ENCODE data around the gene TMEM178B. TPM values are rescaled to one million over a fixed set of nuclear protein-coding genes. Genes with fewer than 3 reads are reported as not detected.

Gene TMEM178B
- total and polyA plus RNA-seq, 2 of the 13 experiments (the other 11 are each of a cell fraction or from before 2014, with no cell fraction given), result 0.01 to 0.02 TPM

DNA sequence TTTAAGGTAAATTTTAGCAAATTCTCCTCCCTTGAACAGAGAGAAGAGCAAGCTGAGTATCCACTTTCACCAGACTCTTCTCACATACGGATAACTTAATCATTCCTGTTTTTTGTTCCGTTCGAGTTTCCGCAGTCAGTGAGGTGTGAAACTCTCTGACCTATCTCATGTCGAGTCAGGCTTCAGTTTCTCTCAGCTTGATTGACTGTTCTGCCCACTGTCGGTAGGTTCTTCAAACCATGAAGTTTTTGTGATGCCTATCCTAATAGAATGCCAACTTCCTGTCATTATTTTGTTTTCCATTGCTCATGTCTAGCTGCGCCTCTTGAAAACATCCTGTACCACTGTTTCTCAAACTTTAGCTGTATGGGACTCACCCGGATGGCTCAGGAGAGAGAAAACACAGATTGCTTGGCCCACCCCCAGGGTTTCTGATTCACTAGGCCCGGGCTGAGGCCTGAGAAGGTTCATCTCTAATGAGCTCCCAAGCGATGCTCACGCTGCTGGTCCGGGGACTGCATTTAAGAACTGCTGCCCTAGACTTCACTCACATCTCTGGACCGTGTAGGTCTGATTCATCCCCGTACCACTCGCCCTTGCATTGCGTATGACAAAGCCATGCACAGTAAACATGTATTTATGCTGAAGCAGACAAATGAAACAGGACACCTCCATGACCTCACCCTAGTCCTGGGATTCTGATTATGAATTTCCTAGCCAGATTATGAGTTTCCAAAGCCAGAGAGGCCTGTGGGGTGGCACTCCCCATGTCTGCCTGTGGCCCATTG is 269.0 kb downstream of the TMEM178B start:
- in situ Hi-C loops (cut with HindIII; ENCODE audit: extremely low pct_ligation_motif_present, low pct_unique_long_range_greater_than_20kb), result no loop called here
- intact Hi-C loops (cut with micrococcal nuclease; ENCODE audit: unreplicated experiment), result no loop called here

DNA sequence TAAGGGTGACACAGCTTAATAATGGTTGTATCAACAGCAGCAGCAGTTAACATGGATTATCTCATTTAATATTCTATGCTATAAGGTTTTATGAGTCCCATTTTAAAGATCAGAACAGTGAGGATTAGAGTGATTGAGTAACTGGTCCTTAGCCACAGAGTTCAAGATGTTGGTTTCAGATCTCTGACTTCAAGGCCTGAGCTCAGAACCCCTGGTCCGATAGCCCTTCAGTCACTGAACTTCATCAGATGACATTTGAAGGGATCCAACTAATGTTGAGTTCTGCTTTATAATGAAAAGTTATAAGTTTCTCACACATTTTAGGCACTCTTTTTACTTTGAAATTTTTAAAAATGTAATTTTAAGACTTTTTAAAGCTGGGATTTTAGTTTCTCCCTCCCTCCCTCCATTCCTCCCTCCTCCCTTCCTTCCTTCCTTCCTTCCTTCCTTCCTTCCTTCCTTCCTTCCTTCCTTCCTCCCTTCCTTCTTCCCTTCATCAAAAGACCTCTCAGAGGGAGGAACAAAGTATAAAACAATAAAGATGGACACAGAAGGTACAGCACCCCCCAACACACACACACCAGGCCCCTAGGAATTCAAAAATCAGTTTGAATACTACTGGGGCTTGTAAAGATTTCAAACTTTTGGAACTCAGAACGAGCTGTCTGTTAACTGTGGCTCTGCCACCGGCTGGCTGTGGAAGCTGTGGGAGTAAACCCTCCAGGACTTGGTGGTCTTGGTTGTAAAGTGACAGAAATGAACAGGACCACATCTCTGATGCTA is 270.5 kb downstream of the TMEM178B start:
- no peaks in the 10 kb centered on the region for H3K36me3 ChIP-seq (replicated peaks in 1 of 2; ENCODE audit: control insufficient read depth in 1 of 2, insufficient read depth in 2 of 2, low read length in 2 of 2)
- peaks cover 1 to 25% of the 10 kb centered on the region in 2 experiments; a peak in 2 of 5 replicates for H3K27me3 ChIP-seq (ENCODE audit: control insufficient read depth in 1 of 2, insufficient read depth in 2 of 2, low read length in 2 of 2)
- no peak overlapping the region for H2AFZ ChIP-seq (ENCODE audit: low read length)
- H3K4me3 ChIP-seq (replicated peaks in 1 of 3; ENCODE audit: insufficient read depth in 1 of 3, low read depth in 2 of 3, low read length in 3 of 3), result no peak overlapping the region
- ATAC-seq (no peak), DNase-seq (ENCODE audit: low spot score) (no peak), FAIRE-seq (no peak)
- CTCF ChIA-PET (ENCODE audit: low intra/inter-chr PET ratio, low total read pairs), result no interaction called here
- POLR2A ChIA-PET, result no interaction called here
- intact Hi-C loops (cut with micrococcal nuclease; ENCODE audit: unreplicated experiment), result no loop called here
- H3K4me2 ChIP-seq (ENCODE audit: low read depth, low read length), result no peak overlapping the region
- in situ Hi-C loops (cut with HindIII; ENCODE audit: extremely low pct_ligation_motif_present, low pct_unique_long_range_greater_than_20kb), result no loop called here
- H3K9ac ChIP-seq (ENCODE audit: insufficient read depth, low read depth, low read length), result no peak overlapping the region
- H3K27ac ChIP-seq (ENCODE audit: extremely low read length, insufficient read depth, low read length), result no peak overlapping the region
- H3K4me1 ChIP-seq (ENCODE audit: insufficient read depth, low read length), result no peaks in the 10 kb centered on the region
- H3K9me3 ChIP-seq (ENCODE audit: low read length), result no peaks in the 10 kb centered on the region
- no peaks in the 10 kb centered on the region for H3K79me2 ChIP-seq (ENCODE audit: insufficient read depth, low read length)
- H4K20me1 ChIP-seq (ENCODE audit: insufficient read depth, low read length), result no peaks in the 10 kb centered on the region
- no TSS peak for BruUV-seq (replicated peaks)
- 14% methylated on average over 3 of the region's 3 CpGs for WGBS (ENCODE audit: low lambda C conversion rate)
- TF ChIP-seq KDM2A (CRISPR knock-in tag; IDR thresholded peaks at IDR 0.05; ENCODE audit: borderline replicate concordance, low read depth) (no peak), ZSCAN29 (CRISPR knock-in tag; conservative IDR thresholded peaks at IDR 0.05) (no peak), FOXA1 (IDR thresholded peaks at IDR 0.05) (no peak), FOXA1 (CRISPR knock-in tag; IDR thresholded peaks at IDR 0.05) (no peak), ZKSCAN8 (CRISPR knock-in tag; IDR thresholded peaks at IDR 0.05; ENCODE audit: borderline replicate concordance) (no peak), ZNF382 (CRISPR knock-in tag; IDR thresholded peaks at IDR 0.05; ENCODE audit: borderline replicate concordance) (no peak), ZNF558 (CRISPR knock-in tag; IDR thresholded peaks at IDR 0.05; ENCODE audit: borderline replicate concordance) (no peak), ZNF484 (CRISPR knock-in tag; IDR thresholded peaks at IDR 0.05; ENCODE audit: borderline replicate concordance, low read depth) (no peak), CBFB (CRISPR knock-in tag; IDR thresholded peaks at IDR 0.05) (no peak), ZNF383 (CRISPR knock-in tag; IDR thresholded peaks at IDR 0.05; ENCODE audit: borderline replicate concordance) (no peak)
- TF ChIP-seq, protein P1, sequence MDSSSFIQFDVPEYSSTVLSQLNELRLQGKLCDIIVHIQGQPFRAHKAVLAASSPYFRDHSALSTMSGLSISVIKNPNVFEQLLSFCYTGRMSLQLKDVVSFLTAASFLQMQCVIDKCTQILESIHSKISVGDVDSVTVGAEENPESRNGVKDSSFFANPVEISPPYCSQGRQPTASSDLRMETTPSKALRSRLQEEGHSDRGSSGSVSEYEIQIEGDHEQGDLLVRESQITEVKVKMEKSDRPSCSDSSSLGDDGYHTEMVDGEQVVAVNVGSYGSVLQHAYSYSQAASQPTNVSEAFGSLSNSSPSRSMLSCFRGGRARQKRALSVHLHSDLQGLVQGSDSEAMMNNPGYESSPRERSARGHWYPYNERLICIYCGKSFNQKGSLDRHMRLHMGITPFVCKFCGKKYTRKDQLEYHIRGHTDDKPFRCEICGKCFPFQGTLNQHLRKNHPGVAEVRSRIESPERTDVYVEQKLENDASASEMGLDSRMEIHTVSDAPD (CRISPR knock-in tag; IDR thresholded peaks at IDR 0.05), result no peak
- TF ChIP-seq, protein P2, sequence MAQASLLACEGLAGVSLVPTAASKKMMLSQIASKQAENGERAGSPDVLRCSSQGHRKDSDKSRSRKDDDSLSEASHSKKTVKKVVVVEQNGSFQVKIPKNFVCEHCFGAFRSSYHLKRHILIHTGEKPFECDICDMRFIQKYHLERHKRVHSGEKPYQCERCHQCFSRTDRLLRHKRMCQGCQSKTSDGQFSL (CRISPR knock-in tag; IDR thresholded peaks at IDR 0.05), result no peak
- TF ChIP-seq, protein P3, sequence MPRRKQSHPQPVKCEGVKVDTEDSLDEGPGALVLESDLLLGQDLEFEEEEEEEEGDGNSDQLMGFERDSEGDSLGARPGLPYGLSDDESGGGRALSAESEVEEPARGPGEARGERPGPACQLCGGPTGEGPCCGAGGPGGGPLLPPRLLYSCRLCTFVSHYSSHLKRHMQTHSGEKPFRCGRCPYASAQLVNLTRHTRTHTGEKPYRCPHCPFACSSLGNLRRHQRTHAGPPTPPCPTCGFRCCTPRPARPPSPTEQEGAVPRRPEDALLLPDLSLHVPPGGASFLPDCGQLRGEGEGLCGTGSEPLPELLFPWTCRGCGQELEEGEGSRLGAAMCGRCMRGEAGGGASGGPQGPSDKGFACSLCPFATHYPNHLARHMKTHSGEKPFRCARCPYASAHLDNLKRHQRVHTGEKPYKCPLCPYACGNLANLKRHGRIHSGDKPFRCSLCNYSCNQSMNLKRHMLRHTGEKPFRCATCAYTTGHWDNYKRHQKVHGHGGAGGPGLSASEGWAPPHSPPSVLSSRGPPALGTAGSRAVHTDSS (CRISPR knock-in tag; conservative IDR thresholded peaks at IDR 0.05), result no peak

More for the DNA sequence above, 269.0 kb downstream of the TMEM178B start:
- Histone ChIP-seq H3K4me2 (ENCODE audit: low read depth, low read length) (no peak overlapping the region), H3K4me3 (replicated peaks in 1 of 3; ENCODE audit: insufficient read depth in 1 of 3, low read depth in 2 of 3, low read length in 3 of 3) (no peak overlapping the region), H3K4me1 (ENCODE audit: insufficient read depth, low read length) (no peaks in the 10 kb centered on the region), H4K20me1 (ENCODE audit: insufficient read depth, low read length) (no peaks in the 10 kb centered on the region), H3K36me3 (replicated peaks in 1 of 2; ENCODE audit: control insufficient read depth in 1 of 2, insufficient read depth in 2 of 2, low read length in 2 of 2) (no peaks in the 10 kb centered on the region), H3K9ac (ENCODE audit: insufficient read depth, low read depth, low read length) (no peak overlapping the region), H3K27me3 (ENCODE audit: control insufficient read depth in 1 of 2, insufficient read depth in 2 of 2, low read length in 2 of 2) (peaks cover 1 to 16% of the 10 kb centered on the region in 2 experiments; a peak in 2 of 5 replicates), H3K9me3 (ENCODE audit: low read length) (no peaks in the 10 kb centered on the region), H3K27ac (ENCODE audit: extremely low read length, insufficient read depth, low read length) (no peak overlapping the region), H2AFZ (ENCODE audit: low read length) (no peak overlapping the region), H3K79me2 (ENCODE audit: insufficient read depth, low read length) (no peaks in the 10 kb centered on the region)
- ChIA-PET CTCF (ENCODE audit: low intra/inter-chr PET ratio, low total read pairs) (no interaction called here), POLR2A (no interaction called here)
- no peak for TF ChIP-seq SIN3A (IDR thresholded peaks at IDR 0.05; ENCODE audit: borderline replicate concordance, low read depth, low read length)
- DNase-seq (ENCODE audit: low spot score) (no peak), ATAC-seq (no peak), FAIRE-seq (no peak)
- WGBS (ENCODE audit: low lambda C conversion rate), result 48% methylated on average over 10 of the region's 16 CpGs
- BruUV-seq (replicated peaks), result no TSS peak

Data from HepG2 (cell line).